ENCODE data around the gene ZNF846.
"Not testable (repeated sequence)": the region's sequence is repeated elsewhere in the genome, so short reads cannot be mapped to it uniquely, and the experiment has no call there.

ZNF846 gene

DNA sequence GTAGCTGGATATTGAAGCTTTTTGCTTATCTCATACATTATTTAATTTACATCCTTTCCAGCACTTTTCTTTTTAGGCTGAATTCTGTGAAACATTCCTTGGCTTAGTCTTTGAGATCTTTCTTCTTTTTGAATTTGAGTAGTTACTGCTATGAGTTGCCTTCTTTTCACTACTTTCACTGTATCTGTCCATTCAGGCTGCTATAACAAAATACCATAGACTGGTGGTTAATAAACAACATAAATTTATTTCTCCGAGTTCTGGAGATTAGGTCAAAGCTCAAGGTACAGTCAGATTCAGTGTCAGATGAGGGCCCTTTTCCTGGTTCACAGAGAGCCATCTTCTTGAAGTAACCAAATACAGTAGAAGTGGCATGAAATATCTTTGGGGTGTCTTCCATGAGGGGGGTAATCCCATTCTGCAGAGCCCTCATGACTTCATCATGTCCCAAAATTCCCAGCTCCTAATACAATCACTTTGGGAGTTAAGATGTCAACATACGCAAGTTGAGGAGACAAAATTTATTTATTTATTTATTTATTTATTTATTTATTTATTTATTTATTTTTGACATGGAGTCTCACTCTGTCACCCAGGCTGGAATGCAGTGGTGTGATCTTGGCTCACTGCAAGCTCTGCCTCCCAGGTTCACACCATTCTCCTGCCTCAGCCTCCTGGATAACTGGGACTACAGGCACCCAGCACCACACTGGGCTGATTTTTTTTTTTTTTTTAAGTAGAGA is 15.7 kb downstream of the ZNF846 start:
- Histone ChIP-seq H3K4me1 (ENCODE audit: control insufficient read depth, insufficient read depth, low read length) (no peaks in the 10 kb centered on the region), H3K27ac (ENCODE audit: low read depth, low read length) (no peak overlapping the region), H3K27me3 (ENCODE audit: control insufficient read depth, insufficient read depth, low read length) (no peaks in the 10 kb centered on the region), H3K4me3 (ENCODE audit: low read length) (no peak overlapping the region), H3K9ac (ENCODE audit: low read length) (no peak overlapping the region), H3K36me3 (ENCODE audit: control insufficient read depth, insufficient read depth, low read length) (peaks cover 5% of the 10 kb centered on the region)

DNA sequence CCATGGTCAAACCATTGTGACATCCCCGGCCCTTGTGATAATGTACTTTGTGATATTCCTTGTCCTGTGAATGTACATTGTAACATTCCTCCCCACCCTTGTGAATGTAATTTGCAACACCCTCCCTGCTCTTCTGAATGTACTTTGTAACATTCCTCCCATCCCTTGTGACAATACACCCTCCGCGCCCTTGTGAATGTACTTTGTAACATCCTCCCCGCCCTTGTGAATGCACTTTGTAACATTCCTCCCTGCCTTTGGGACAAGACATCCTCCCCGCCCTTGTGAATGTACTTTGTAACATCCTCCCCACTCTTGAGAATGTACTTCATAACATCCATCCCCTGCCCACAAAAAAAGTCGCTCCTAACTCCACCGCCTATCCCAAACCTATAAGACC is 17.1 kb downstream of the ZNF846 start:
- Histone ChIP-seq H3K4me1 (ENCODE audit: control insufficient read depth, insufficient read depth, low read length) (no peaks in the 10 kb centered on the region), H3K27ac (ENCODE audit: low read depth, low read length) (no peak overlapping the region), H3K4me3 (ENCODE audit: low read length) (no peak overlapping the region), H3K27me3 (ENCODE audit: control insufficient read depth, insufficient read depth, low read length) (no peaks in the 10 kb centered on the region), H3K9ac (ENCODE audit: low read length) (no peak overlapping the region), H3K36me3 (ENCODE audit: control insufficient read depth, insufficient read depth, low read length) (no peaks in the 10 kb centered on the region)

DNA sequence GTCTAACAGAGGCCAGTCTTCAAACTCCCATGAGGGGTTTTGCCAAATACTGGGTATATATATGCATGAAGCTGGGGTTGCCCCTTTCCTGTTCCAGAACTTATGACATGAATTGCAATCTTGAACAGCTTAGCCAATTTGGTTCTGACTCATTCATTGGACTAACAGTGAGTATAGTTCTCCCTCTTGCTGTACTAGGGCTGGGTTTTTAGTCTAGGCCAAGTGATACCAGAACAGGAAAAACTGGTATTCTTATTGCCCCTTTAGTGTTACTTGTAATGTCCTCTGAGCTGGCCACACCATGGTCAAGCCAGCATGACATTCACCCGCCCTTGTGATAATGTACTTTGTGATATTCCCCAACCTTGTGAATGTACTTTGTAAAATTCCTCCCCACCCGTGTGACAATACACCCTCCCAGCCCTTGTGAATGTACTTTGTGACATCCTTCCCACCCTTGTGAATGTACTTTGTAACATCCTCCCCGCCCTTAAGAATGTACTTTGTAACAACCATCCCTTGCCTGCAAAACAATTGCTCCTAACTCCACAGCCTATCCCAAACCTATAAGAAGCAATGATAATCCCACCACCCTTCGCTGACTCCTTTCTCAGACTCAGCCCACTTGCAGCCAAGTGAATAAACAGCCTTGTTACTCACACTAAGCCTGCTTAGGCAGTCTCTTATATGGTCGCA is 26.9 kb downstream of the ZNF846 start:
- H3K9ac ChIP-seq (ENCODE audit: low read length) = no peak overlapping the region
- H3K27me3 ChIP-seq (ENCODE audit: control insufficient read depth, insufficient read depth, low read length) = no peaks in the 10 kb centered on the region
- no peak overlapping the region for H3K27ac ChIP-seq (ENCODE audit: low read depth, low read length)
- H3K36me3 ChIP-seq (ENCODE audit: control insufficient read depth, insufficient read depth, low read length) = no peaks in the 10 kb centered on the region
- no peaks in the 10 kb centered on the region for H3K4me1 ChIP-seq (ENCODE audit: control insufficient read depth, insufficient read depth, low read length)
- no peak overlapping the region for H3K4me3 ChIP-seq (ENCODE audit: low read length)

DNA sequence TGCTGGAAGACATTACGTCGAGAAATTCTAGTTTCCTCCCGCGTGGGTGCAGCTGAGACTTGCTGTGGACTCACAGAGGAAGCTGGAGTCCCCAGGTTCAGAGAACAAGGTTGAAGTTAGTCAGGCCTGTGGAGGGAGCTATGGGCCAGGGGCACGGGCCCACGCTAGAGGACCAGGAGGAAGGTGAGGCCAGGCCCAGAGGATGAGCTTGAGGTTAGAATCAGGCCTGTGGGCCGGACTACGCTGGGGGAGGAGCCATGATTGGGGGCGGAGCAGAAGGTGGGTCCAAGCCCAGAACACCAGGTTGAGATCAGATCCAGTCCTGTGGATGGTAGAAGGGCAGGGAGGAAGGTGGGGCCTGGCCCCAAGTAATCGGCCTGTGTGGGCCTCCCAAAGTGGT is 32.6 kb downstream of the ZNF846 start:
- Histone ChIP-seq H3K27me3 (ENCODE audit: control insufficient read depth, insufficient read depth, low read length) (no peaks in the 10 kb centered on the region), H3K27ac (ENCODE audit: low read depth, low read length) (no peak overlapping the region), H3K4me1 (ENCODE audit: control insufficient read depth, insufficient read depth, low read length) (no peaks in the 10 kb centered on the region), H3K9ac (ENCODE audit: low read length) (no peak overlapping the region), H3K36me3 (ENCODE audit: control insufficient read depth, insufficient read depth, low read length) (no peaks in the 10 kb centered on the region), H3K4me3 (ENCODE audit: low read length) (no peak overlapping the region)

DNA sequence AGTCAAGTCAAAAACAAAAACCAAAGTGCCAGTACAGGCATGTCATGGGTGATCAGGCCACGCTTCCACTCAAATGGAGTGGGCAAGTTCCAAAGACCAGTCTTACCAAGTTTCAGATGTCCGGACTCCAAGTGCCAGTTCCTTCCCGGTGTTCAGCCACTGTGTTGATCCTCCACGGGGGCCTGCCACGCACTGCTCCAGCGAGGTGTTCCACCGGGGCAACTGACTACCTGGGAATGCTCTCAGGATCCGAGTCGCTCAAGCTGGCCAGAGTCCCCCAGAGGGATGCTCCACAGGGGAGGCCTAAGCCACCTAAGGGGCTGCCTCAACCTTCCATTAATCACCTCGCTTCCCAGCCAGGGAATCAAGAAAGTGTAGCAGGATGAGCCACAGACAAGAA is 38.5 kb downstream of the ZNF846 start:
- H3K36me3 ChIP-seq (ENCODE audit: control insufficient read depth, insufficient read depth, low read length); H3K4me3 ChIP-seq (ENCODE audit: low read length); H3K4me1 ChIP-seq (ENCODE audit: control insufficient read depth, insufficient read depth, low read length); H3K27ac ChIP-seq (ENCODE audit: low read depth, low read length); H3K9ac ChIP-seq (ENCODE audit: low read length); H3K27me3 ChIP-seq (ENCODE audit: control insufficient read depth, insufficient read depth, low read length): not testable (repeated sequence)

DNA sequence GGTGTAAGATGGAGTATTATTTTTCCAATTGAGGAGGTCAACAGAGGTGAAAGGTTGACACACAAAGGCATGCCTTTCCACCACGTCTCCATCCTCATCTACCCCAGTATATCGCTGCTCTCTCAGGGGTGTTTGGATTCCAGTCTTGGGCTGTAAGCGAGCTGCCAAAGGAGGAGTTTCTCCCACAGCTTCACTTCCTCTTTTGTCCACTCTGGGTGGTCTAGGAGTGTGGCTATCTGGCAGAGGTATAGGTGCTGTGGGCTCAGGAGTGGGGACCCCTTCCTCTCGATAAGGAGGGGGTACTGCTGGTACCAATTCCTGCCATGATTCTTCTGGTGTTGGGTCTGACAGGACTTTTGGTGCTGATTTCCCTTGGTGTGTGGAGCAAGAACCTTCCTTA is 39.4 kb downstream of the ZNF846 start:
- H3K9ac ChIP-seq (ENCODE audit: low read length) = no peak overlapping the region

DNA sequence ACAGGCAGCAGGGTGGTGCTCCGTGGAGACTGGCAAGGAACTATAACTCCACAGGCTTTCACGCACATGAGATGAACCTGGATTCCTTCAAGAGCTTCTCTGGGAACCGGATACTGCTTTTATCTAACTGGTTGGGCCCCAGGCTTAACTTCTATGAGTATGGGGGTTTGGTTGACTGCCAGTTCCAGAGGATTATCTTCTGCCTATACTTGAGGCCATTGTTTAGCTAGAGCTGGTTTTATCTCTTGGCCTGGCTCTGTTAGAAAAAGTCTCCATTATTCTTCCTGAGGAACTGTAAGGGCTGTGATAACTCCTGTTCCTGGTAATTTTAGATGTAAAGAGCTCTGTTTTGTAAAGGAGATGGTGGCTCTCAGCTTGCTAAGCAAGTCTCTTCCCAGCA is 40.9 kb downstream of the ZNF846 start:
- Histone ChIP-seq H3K36me3 (ENCODE audit: control insufficient read depth, insufficient read depth, low read length) (no peaks in the 10 kb centered on the region), H3K27me3 (ENCODE audit: control insufficient read depth, insufficient read depth, low read length) (no peaks in the 10 kb centered on the region), H3K4me3 (ENCODE audit: low read length) (no peak overlapping the region), H3K9ac (ENCODE audit: low read length) (no peak overlapping the region), H3K4me1 (ENCODE audit: control insufficient read depth, insufficient read depth, low read length) (no peaks in the 10 kb centered on the region), H3K27ac (ENCODE audit: low read depth, low read length) (no peak overlapping the region)

More for the DNA sequence above, 39.4 kb downstream of the ZNF846 start:
- no peaks in the 10 kb centered on the region for H3K36me3 ChIP-seq (ENCODE audit: control insufficient read depth, insufficient read depth, low read length)
- H3K4me1 ChIP-seq (ENCODE audit: control insufficient read depth, insufficient read depth, low read length) = no peaks in the 10 kb centered on the region
- no peaks in the 10 kb centered on the region for H3K27me3 ChIP-seq (ENCODE audit: control insufficient read depth, insufficient read depth, low read length)
- no peak overlapping the region for H3K27ac ChIP-seq (ENCODE audit: low read depth, low read length)
- no peak overlapping the region for H3K4me3 ChIP-seq (ENCODE audit: low read length)

DNA sequence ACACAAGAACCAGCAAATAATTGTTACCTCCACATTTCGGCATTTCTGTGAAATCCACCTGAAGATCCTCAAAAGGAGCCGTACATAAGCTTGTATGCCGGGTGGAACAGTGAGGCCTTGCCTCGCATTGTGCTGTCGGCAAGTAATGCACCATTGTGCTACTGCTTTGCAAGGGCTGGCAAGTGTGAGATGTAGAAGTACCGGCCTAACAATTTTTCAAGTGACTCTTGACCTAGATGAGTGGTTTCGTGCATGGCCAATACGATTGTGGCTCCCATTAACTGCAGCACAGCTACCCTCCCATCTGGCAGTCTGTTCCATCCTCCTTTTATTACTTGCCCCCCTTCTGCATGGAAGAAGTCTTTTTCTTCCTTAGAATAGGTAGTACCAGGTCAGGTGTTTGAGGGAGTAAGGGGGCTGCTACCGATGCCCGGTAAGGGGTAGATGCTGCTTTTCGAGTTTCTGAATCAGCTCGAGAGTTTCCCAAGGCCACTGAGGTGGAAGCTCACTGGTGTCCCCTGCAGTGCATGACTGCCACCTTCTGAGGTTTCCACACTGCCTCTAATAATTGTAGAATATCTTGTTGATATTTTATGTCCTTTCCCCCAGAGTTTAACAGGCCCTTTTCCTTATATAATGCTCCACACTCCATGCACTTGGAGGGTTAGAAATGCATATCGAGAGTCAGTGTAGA is 42.9 kb downstream of the ZNF846 start:
- not testable (repeated sequence) for H3K4me1 ChIP-seq (ENCODE audit: control insufficient read depth, insufficient read depth, low read length); H3K27ac ChIP-seq (ENCODE audit: low read depth, low read length); H3K27me3 ChIP-seq (ENCODE audit: control insufficient read depth, insufficient read depth, low read length); H3K4me3 ChIP-seq (ENCODE audit: low read length); H3K36me3 ChIP-seq (ENCODE audit: control insufficient read depth, insufficient read depth, low read length); H3K9ac ChIP-seq (ENCODE audit: low read length)

DNA sequence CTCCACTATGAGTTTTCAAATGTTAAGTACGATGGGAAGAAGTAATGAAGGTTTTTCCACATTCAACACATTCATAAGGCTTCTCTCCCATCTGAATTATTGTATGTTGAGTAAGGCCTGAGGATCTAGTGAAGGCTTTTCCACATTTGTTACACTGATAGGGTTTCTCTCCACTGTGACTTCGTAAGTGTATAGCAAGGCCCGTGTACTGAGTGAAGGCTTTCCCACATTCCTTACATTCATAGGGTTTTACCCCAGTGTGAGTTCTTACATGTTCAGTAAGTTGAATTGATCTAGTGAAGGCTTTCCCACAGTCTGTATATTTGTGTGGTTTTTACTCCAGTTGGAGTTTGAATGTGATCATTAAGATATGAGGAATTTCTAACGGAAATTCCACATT is 44.4 kb downstream of the ZNF846 start:
- H3K9ac ChIP-seq (ENCODE audit: low read length) = no peak overlapping the region
- no peak overlapping the region for H3K4me3 ChIP-seq (ENCODE audit: low read length)
- H3K4me1 ChIP-seq (ENCODE audit: control insufficient read depth, insufficient read depth, low read length) = no peaks in the 10 kb centered on the region
- no peaks in the 10 kb centered on the region for H3K36me3 ChIP-seq (ENCODE audit: control insufficient read depth, insufficient read depth, low read length)
- no peaks in the 10 kb centered on the region for H3K27me3 ChIP-seq (ENCODE audit: control insufficient read depth, insufficient read depth, low read length)
- H3K27ac ChIP-seq (ENCODE audit: low read depth, low read length) = no peak overlapping the region

DNA sequence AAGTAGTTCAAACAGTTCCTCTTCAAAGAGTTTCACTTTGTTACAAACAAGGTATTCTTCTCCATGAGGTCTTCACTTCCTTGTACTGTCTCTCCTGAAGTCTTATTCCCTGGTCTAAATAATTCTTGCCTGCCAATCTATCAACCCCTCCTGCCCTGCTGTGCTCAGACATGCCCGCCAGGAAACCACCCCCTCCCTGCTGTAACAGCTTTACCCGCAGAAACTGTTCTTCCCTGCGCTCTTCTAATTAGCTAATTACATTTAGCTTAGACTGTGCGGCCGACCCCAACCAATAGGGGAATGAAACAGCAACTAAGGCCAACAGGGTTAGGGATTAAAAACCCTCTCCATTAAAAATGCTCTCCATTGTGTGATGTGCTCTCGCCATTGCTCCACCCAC is 46.7 kb downstream of the ZNF846 start:
- Histone ChIP-seq H3K36me3 (ENCODE audit: control insufficient read depth, insufficient read depth, low read length) (no peaks in the 10 kb centered on the region), H3K4me3 (ENCODE audit: low read length) (no peak overlapping the region), H3K27me3 (ENCODE audit: control insufficient read depth, insufficient read depth, low read length) (no peaks in the 10 kb centered on the region), H3K9ac (ENCODE audit: low read length) (no peak overlapping the region), H3K27ac (ENCODE audit: low read depth, low read length) (no peak overlapping the region), H3K4me1 (ENCODE audit: control insufficient read depth, insufficient read depth, low read length) (no peaks in the 10 kb centered on the region)

DNA sequence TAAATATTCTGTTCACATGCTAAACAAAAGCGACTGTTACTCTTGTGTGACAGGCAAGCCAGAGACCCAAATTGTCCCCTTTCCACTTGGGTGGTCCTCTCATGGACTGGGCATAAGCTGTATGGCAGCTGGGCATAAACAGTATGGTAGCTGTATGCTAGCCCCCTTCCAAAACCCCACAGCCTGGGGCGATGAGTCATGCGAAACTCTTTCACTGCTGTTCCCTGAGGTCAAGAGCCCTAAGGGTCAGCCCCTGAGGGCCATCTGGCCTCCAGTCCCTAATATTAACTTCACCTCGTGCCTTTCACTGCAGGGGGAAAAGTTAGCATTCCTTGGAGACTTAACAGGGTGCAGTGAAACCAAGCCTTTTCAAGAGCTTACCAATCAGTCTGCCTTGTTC is 48.0 kb downstream of the ZNF846 start:
- Histone ChIP-seq H3K4me3 (ENCODE audit: low read length) (no peak overlapping the region), H3K36me3 (ENCODE audit: control insufficient read depth, insufficient read depth, low read length) (no peaks in the 10 kb centered on the region), H3K4me1 (ENCODE audit: control insufficient read depth, insufficient read depth, low read length) (no peaks in the 10 kb centered on the region), H3K9ac (ENCODE audit: low read length) (no peak overlapping the region), H3K27me3 (ENCODE audit: control insufficient read depth, insufficient read depth, low read length) (no peaks in the 10 kb centered on the region), H3K27ac (ENCODE audit: low read depth, low read length) (no peak overlapping the region)

DNA sequence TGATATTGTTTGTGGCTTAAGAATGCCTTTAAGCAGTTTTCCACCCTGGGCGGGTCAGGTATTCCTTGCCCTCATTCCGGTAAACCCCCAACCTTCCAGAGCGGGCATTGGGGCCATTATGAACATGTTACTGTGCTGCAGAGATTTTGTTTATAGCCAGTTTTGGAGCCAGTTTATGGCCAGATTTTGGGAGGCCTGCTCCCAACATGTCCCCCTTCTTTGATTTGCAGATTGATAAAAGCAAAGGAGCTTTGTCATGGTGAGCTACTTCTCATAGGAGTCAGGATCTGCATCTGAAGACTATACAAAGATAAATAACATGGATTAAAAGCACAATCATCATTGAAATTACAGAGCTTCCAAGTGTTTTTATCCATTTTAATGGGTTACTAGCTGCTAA is 56.7 kb downstream of the ZNF846 start:
- H3K9ac ChIP-seq (ENCODE audit: low read length) = no peak overlapping the region
- H3K36me3 ChIP-seq (ENCODE audit: control insufficient read depth, insufficient read depth, low read length) = no peaks in the 10 kb centered on the region
- no peak overlapping the region for H3K27ac ChIP-seq (ENCODE audit: low read depth, low read length)
- H3K4me3 ChIP-seq (ENCODE audit: low read length) = no peak overlapping the region
- H3K27me3 ChIP-seq (ENCODE audit: control insufficient read depth, insufficient read depth, low read length) = no peaks in the 10 kb centered on the region
- no peaks in the 10 kb centered on the region for H3K4me1 ChIP-seq (ENCODE audit: control insufficient read depth, insufficient read depth, low read length)
